SK-N-SH treated with all-trans-retinoic acid at 6 μM for 48 hours (cell line): ENCODE data around the gene RIN3.

Experiments used
- ZFP3 ChIP-seq: fragments of 250-450 bp; sonication (Bioruptor Pico); IDR thresholded peaks from 2 replicates; pipeline ENCODE4 v1.5.0; 2020; ENCODE audit warnings: mild to moderate bottlenecking, moderate library complexity
- ZNF8 ChIP-seq: fragments of 450-650 bp; formaldehyde crosslinking; IDR thresholded peaks from 2 replicates; pipeline ENCODE4 v1.5.0; 2020; ENCODE audit warnings: mild to moderate bottlenecking, moderate library complexity
- TF ChIP-seq, protein P1 (sequence below): fragments of 250-450 bp; sonication (Bioruptor Pico); IDR thresholded peaks from 2 replicates; pipeline ENCODE4 v1.5.1; 2020; ENCODE audit warnings: low read depth, mild to moderate bottlenecking, moderate library complexity

DNA sequence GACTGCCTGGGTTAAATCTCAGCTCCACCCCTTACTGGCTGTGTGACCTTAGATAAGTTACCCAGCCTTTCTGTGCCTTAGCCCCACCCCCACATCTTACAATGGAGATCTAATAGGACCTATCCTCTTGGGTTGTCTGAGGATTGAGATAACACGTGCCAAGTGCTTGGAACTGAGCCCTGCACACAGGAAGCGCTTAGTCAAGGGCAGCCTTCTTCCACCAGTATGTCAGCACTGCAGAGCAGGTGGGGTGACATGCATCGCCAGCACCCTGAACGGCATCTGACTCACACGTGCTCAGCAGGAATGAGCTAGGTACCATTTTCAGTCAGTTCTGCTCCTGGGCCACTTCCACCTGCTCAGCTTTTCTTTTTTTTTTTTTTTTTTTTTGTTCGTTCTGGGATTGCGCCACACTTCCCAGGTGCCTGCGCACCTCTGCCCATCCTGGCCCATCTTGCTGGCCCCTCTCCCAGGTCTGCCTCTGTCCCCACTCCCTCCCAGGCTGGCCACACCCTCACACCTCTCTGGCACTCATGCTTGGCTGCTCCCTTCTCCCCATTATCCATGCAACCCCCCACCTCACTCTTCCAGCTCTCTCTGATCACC lies 215.3 kb downstream of the RIN3 start:
- no peak for TF ChIP-seq ZNF8
- TF ChIP-seq ZFP3 (CRISPR knock-in tag) = no peak
- TF ChIP-seq, protein P1, sequence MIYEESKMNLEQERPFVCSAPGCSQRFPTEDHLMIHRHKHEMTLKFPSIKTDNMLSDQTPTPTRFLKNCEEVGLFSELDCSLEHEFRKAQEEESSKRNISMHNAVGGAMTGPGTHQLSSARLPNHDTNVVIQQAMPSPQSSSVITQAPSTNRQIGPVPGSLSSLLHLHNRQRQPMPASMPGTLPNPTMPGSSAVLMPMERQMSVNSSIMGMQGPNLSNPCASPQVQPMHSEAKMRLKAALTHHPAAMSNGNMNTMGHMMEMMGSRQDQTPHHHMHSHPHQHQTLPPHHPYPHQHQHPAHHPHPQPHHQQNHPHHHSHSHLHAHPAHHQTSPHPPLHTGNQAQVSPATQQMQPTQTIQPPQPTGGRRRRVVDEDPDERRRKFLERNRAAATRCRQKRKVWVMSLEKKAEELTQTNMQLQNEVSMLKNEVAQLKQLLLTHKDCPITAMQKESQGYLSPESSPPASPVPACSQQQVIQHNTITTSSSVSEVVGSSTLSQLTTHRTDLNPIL = no peak
